Tibial nerve (tissue), 3 donors: ENCODE data around the gene RMND5A.

Source experiments
- POLR2A ChIP-seq, 2 donors: fragments of 450-650 bp; IDR thresholded peaks; one replicate each; pipeline ENCODE4 v1.6.1; 2017; ENCODE audit warnings: antibody characterized with exemption in 2 of 2, mild to moderate bottlenecking in 2 of 2, moderate library complexity in 2 of 2
- TF ChIP-seq, protein P1 (sequence below), 5 experiments: fragments of 200-600 bp in 3 of 5; fragments of 450-650 bp in 2 of 5; sonication (generic) in 3 of 5; IDR thresholded peaks; one replicate each; pipeline ENCODE4 v1.5.1; 2016 to 2019; ENCODE audit warnings: antibody characterized with exemption in 5 of 5, mild to moderate bottlenecking in 3 of 5, moderate library complexity in 2 of 5

DNA sequence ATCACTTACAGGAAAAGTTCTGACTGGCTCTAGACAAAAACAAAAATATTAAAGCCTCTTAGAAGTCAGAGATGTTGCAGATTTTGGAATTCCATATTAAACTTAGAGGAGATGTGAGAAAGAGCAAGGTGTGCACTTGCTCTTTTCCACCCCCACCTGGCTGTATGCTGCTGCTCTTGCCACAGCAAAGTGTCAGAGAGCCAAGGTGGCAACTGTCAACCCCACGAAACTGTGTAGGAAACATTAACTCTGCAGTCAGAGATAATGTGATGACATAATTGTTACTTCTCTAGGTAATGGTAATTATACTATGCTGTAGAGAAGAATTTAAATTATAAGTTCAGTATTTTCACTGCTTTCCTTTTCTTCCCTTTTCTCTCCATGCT is 45.2 kb downstream of the RMND5A start:
- TF ChIP-seq, protein P1, sequence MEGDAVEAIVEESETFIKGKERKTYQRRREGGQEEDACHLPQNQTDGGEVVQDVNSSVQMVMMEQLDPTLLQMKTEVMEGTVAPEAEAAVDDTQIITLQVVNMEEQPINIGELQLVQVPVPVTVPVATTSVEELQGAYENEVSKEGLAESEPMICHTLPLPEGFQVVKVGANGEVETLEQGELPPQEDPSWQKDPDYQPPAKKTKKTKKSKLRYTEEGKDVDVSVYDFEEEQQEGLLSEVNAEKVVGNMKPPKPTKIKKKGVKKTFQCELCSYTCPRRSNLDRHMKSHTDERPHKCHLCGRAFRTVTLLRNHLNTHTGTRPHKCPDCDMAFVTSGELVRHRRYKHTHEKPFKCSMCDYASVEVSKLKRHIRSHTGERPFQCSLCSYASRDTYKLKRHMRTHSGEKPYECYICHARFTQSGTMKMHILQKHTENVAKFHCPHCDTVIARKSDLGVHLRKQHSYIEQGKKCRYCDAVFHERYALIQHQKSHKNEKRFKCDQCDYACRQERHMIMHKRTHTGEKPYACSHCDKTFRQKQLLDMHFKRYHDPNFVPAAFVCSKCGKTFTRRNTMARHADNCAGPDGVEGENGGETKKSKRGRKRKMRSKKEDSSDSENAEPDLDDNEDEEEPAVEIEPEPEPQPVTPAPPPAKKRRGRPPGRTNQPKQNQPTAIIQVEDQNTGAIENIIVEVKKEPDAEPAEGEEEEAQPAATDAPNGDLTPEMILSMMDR (IDR thresholded peaks at IDR 0.05), result no peak
- no peak for TF ChIP-seq POLR2A (IDR thresholded peaks at IDR 0.05)
